ENCODE data around the gene VPS45. TPM values are rescaled to one million over a fixed set of nuclear protein-coding genes. Genes with fewer than 3 reads are reported as not detected.

VPS45 gene
- total RNA-seq, 1 experiment from 2014 or later, result 30.3 TPM

DNA sequence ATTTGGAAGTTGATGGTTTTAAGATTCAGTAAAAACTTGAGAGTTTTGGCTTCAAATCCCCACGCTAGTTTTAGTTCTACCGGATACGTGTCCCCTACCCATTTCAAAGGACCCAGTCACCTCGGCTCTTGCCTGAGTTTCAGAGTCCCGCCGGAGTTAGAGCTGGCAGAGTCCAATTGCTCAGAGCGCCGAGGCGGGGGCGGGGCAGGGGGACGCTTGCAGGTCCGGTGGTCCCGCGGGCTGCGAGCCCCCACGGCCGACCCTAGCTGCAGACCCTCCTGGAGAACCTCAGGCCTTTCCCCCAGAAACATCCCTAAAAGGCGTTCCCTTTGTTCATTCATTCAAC lies 765 bp upstream of the VPS45 start:
- CTCF ChIA-PET, result no interaction called here
- H3K36me3 ChIP-seq (ENCODE audit: low read depth), result no peaks in the 10 kb centered on the region; the same call in 1 of the 2 replicates
- no peaks in the 10 kb centered on the region for H3K9me2 ChIP-seq (ENCODE audit: insufficient read depth)
- H3K9me3 ChIP-seq (ENCODE audit: insufficient read depth, low read depth), result no peaks in the 10 kb centered on the region
- TF ChIP-seq, protein P1, sequence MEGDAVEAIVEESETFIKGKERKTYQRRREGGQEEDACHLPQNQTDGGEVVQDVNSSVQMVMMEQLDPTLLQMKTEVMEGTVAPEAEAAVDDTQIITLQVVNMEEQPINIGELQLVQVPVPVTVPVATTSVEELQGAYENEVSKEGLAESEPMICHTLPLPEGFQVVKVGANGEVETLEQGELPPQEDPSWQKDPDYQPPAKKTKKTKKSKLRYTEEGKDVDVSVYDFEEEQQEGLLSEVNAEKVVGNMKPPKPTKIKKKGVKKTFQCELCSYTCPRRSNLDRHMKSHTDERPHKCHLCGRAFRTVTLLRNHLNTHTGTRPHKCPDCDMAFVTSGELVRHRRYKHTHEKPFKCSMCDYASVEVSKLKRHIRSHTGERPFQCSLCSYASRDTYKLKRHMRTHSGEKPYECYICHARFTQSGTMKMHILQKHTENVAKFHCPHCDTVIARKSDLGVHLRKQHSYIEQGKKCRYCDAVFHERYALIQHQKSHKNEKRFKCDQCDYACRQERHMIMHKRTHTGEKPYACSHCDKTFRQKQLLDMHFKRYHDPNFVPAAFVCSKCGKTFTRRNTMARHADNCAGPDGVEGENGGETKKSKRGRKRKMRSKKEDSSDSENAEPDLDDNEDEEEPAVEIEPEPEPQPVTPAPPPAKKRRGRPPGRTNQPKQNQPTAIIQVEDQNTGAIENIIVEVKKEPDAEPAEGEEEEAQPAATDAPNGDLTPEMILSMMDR (conservative IDR thresholded peaks at IDR 0.05), result no peak
- no peak for TF ChIP-seq EZH2 (IDR thresholded peaks at IDR 0.05; ENCODE audit: low read depth)
- H3K27ac ChIP-seq, result peak overlapping the region; percentile 87
- no peak for DNase-seq
- peak overlapping the region; percentile 98 for H2AFZ ChIP-seq
- H3K4me1 ChIP-seq (replicated peaks; ENCODE audit: insufficient read depth), result peaks cover 29% of the 10 kb centered on the region
- peaks cover 24% of the 10 kb centered on the region for H3F3A ChIP-seq (ENCODE audit: insufficient read depth, low read depth)
- TSS peak; percentile 84 for BruUV-seq (replicated peaks)
- POLR2A ChIA-PET (ENCODE audit: unreplicated experiment), result interaction anchor here (0.5 to 0.6 kb wide), 3 partner anchors 91 to 294 kb away, joined by 6 read pairs; a partner anchor contains a TSS
- H3K4me3 ChIP-seq, result peak overlapping the region; percentile 76
- no peaks in the 10 kb centered on the region for H3K27me3 ChIP-seq (ENCODE audit: insufficient read depth, low read depth)
- intact Hi-C loops (cut with micrococcal nuclease; ENCODE audit: unreplicated experiment), result loop anchor here (2.0 to 5.0 kb wide), 4 partner anchors 55 to 168 kb away; partner anchors contain the start of genes BOLA1 and OTUD7B
- H4K20me1 ChIP-seq (ENCODE audit: insufficient read depth), result no peaks in the 10 kb centered on the region
- peaks cover 49% of the 10 kb centered on the region for H3K79me2 ChIP-seq (ENCODE audit: low read depth)
- peak overlapping the region; percentile 80 for H3K4me2 ChIP-seq

DNA sequence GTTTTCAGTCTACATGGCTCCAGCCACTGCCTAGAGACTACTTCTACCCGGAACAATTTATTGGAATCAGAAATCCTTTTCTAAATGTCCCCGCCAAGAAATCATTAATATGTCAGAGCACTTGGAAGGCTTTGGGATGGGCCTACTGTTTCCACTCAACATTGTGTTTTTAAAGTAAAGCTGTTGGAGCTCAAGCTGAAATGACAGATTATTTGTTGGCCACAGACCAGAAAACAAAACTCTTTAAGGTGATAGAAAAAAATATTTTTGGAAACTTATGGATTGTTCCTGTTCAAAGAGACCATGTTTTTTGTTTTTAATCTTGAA lies 496 bp downstream of the VPS45 start:
- intact Hi-C loops (cut with micrococcal nuclease; ENCODE audit: unreplicated experiment), result loop anchor here (5.0 kb wide), 3 partner anchors 56 to 106 kb away; partner anchors contain the start of gene OTUD7B
- Histone ChIP-seq H4K20me1 (ENCODE audit: insufficient read depth) (no peaks in the 10 kb centered on the region), H3K4me2 (peak overlapping the region; percentile 80), H3F3A (ENCODE audit: insufficient read depth, low read depth) (peaks cover 17% of the 10 kb centered on the region; the same call in 1 of the 2 replicates), H3K4me1 (replicated peaks; ENCODE audit: insufficient read depth) (peaks cover 23% of the 10 kb centered on the region), H3K79me2 (ENCODE audit: low read depth) (peaks cover 49% of the 10 kb centered on the region), H3K9me2 (ENCODE audit: insufficient read depth) (no peaks in the 10 kb centered on the region), H3K27ac (peak overlapping the region; percentile 87; the same call in 1 of the 2 replicates), H3K4me3 (peak overlapping the region; percentile 76), H2AFZ (peak overlapping the region; percentile 98), H3K36me3 (ENCODE audit: low read depth) (no peaks in the 10 kb centered on the region; the same call in 1 of the 2 replicates), H3K27me3 (ENCODE audit: insufficient read depth, low read depth) (no peaks in the 10 kb centered on the region), H3K9me3 (ENCODE audit: insufficient read depth, low read depth) (no peaks in the 10 kb centered on the region)
- POLR2A ChIA-PET (ENCODE audit: unreplicated experiment), result interaction anchor here (0.6 kb wide), 3 partner anchors 16 to 578 kb away, joined by 4 to 7 read pairs (median 5); no protein-coding TSS in a partner anchor
- TF ChIP-seq, protein P1 (conservative IDR thresholded peaks at IDR 0.05), result no peak
- no peak for TF ChIP-seq EZH2 (IDR thresholded peaks at IDR 0.05; ENCODE audit: low read depth)
- no peak for DNase-seq
- BruUV-seq (replicated peaks), result TSS peak; percentile 60
- CTCF ChIA-PET, result interaction anchor here (1.0 kb wide), 1 partner anchor 119 kb away, joined by 4 read pairs; no protein-coding TSS in a partner anchor

DNA sequence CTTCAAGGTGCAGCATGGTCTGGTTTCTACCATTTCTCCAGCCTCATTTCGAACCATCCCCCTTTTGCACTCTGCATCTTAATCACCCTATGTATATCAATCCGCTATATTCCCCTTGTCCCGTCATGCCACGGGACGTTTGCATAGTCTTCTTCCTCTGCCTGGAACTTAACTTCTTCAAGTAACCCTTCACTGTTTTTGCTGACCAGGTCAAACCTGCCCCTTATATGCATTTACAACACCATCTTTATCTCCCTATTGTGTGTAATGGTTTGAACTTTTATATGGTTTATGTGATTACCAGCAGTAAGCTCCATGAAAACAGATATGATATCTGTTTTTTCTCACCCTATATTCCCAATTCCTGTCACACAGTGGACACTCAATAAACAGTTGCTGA lies 2.3 kb downstream of the VPS45 start:
- Histone ChIP-seq H3K9me2 (ENCODE audit: insufficient read depth) (no peaks in the 10 kb centered on the region), H3F3A (ENCODE audit: insufficient read depth, low read depth) (peaks cover 17% of the 10 kb centered on the region; the same call in 1 of the 2 replicates), H3K36me3 (ENCODE audit: low read depth) (peaks cover 4% of the 10 kb centered on the region; the same call in 1 of the 2 replicates), H3K4me2 (no peak overlapping the region), H2AFZ (no peak overlapping the region), H3K4me1 (replicated peaks; ENCODE audit: insufficient read depth) (peaks cover 23% of the 10 kb centered on the region), H4K20me1 (ENCODE audit: insufficient read depth) (no peaks in the 10 kb centered on the region), H3K27ac (no peak overlapping the region), H3K4me3 (no peak overlapping the region), H3K9me3 (ENCODE audit: insufficient read depth, low read depth) (no peaks in the 10 kb centered on the region), H3K79me2 (ENCODE audit: low read depth) (peaks cover 34% of the 10 kb centered on the region), H3K27me3 (ENCODE audit: insufficient read depth, low read depth) (no peaks in the 10 kb centered on the region)
- no peak for DNase-seq
- ChIA-PET CTCF (no interaction called here), POLR2A (ENCODE audit: unreplicated experiment) (no interaction called here)
- intact Hi-C loops (cut with micrococcal nuclease; ENCODE audit: unreplicated experiment), result loop anchor here (5.0 kb wide), 3 partner anchors 58 to 108 kb away; partner anchors contain the start of gene OTUD7B
- no TSS peak for BruUV-seq (replicated peaks)
- TF ChIP-seq, protein P1 (conservative IDR thresholded peaks at IDR 0.05), result no peak
- TF ChIP-seq EZH2 (IDR thresholded peaks at IDR 0.05; ENCODE audit: low read depth), result no peak

Data from PC-9 (cell line).